GM12865 (cell line): ENCODE results near the gene RELT.

Experiments
- DNase-seq: peaks from one replicate; pipeline ENCODE4 v3.0.0; 2010; ENCODE audit warnings: low read depth
- H3K4me3 ChIP-seq: 2 replicates; pipeline ENCODE4 v1.5.1; 2011; ENCODE audit warnings: mild to moderate bottlenecking, low read depth, low read length, control low read depth
- TF ChIP-seq, protein P1 (sequence below): IDR thresholded peaks from 2 replicates; pipeline ENCODE4 v1.5.1; 2011; ENCODE audit warnings: low read length, control low read depth, low read depth, inconsistent platforms; ENCODE audit not compliant: insufficient read depth; ENCODE audit errors: missing control alignments

RELT gene

DNA sequence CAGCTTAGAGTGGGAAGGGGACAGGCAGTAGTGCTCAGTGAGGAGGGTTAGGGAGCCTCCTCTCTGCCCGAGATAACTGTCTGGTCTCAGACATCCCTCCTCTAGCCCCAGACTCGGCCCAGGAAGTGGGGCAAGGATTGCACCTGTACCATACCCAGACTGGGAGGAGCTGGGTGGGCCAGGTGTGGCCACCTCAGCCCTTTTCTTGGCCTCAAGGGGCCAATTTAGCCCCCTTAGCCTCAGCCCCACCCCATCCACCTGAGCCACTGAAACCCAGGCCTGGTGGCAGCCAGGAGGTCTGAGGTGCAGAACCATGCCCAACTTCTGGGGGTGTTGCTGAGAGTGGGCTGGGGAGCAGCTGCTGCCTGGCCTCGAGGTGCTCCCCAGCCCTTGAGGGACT, 6.5 kb downstream of the RELT start:
- no peak for DNase-seq
- H3K4me3 ChIP-seq = peak overlapping the region; percentile 29
- TF ChIP-seq, protein P1, sequence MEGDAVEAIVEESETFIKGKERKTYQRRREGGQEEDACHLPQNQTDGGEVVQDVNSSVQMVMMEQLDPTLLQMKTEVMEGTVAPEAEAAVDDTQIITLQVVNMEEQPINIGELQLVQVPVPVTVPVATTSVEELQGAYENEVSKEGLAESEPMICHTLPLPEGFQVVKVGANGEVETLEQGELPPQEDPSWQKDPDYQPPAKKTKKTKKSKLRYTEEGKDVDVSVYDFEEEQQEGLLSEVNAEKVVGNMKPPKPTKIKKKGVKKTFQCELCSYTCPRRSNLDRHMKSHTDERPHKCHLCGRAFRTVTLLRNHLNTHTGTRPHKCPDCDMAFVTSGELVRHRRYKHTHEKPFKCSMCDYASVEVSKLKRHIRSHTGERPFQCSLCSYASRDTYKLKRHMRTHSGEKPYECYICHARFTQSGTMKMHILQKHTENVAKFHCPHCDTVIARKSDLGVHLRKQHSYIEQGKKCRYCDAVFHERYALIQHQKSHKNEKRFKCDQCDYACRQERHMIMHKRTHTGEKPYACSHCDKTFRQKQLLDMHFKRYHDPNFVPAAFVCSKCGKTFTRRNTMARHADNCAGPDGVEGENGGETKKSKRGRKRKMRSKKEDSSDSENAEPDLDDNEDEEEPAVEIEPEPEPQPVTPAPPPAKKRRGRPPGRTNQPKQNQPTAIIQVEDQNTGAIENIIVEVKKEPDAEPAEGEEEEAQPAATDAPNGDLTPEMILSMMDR = no peak

DNA sequence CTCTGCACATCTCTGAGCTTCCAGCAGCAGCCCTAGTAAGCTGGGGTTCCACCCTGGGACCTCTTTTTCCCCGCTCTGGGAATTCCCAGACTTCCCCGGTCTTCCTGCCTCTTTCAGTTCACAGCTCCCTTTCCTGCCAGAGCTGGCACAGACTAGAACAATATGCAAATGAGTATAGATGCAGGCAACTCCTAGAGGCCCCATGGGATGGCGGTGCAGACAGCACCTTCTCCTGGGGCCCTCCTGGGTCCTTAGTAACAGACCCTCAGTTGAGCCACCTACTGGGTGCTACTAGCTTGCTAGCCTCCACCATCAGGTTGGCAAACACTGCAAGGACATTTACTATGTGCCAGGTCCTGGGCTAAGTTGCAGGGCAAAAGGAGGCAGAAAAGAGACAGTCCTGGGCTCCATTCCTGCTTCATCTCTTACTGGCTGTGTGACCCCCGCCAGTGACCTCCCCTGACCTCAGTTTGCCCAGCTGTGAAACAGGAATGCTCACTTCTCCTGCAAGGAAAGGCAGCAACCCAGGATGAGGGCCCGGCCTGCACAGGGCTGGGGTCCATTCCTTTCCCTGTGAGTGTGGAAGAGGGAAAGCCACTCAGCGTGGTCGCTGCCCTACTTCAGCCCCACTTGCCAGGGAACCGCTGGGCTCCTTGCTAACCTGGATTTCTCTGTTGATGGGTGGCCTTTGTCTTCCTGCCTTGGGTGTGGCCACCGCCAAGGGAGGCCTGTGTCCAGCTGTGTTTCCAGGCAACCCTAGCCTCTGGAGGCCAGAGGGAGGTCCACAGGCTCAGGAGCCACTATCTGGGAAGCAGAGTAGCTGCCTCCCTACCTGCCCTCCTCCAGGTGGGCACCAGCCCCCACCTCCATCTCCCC, 7.3 kb downstream of the RELT start:
- DNase-seq = peak; percentile 54
- peak overlapping the region; percentile 29; the same call in 1 of the 2 replicates for H3K4me3 ChIP-seq
- TF ChIP-seq, protein P1 = no peak

DNA sequence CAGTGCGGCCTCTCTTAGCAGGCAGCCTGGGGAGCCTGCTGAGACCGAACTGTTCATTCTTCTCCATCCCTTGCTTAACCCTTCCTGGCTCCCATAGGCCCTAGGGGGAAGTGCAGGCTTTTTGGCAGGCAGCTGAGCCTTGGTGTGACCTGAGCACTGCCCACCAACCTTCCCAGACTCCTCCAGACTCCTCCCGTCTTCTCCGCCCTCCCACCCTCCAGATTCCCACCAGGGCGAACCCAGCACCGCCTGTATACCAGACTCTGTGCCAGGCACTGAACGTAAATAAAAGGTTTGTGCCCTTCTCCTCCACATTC, 7.9 kb downstream of the RELT start:
- no peak overlapping the region for H3K4me3 ChIP-seq
- TF ChIP-seq, protein P1 = no peak
- DNase-seq = no peak

DNA sequence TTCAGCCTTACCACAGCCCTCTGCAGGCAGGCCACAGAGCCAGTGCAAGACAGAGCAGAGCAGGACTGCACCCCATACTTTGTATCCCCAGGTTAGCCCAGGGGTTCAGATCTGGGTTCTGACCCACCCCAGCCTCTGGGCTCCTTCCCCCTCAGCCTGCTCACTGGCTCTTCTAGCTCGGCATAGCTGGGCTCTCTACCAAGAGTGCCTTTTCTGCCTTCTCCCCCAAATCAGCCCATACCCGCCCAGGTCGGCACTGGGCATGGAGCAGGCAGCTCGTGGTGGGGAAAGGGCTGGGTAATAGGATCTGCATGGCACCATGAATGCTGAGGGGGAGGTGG, 8.3 kb downstream of the RELT start:
- peak overlapping the region; percentile 39 for H3K4me3 ChIP-seq
- TF ChIP-seq, protein P1 = no peak
- no peak for DNase-seq

DNA sequence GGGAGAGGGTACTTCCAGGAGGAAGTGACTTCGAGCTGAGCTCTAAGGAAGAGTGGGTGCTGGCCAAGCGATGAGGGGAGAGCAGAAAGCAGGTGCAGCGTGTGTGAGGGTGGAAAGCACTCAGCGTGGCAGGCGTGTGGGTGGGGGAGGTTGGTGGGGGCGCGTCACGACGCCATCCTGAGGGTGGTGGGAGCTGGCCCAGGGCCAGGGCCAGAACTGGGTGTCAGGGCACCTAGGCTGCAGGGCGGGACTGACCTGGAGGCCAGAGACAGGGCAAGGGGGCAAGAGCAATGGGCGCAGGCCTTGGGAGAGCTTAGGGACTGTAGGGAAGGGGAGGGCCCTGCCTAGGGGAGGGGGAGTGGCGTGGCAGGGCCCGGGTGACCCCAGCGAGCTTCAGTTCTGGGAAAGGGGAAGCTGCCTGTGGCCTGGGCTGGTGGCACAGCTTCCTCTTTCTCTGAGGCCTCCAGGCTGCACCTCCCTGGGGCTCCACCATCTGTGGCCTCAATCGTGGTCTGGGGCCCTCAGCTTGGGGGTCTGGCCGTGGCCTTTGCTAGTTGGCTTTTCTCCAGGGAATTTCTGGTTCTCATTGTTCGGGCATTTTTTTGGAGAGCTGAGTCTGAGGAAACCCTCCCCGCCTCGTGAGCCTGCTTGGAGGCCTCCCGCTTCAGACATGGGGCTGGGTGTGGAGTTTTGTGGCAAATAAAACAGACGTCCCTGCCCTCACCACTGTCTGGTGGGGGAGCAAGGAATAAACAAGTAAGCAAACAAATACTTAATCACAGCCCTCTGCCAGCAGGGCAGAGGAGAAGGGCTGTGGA, 8.9 kb downstream of the RELT start:
- peak overlapping the region; percentile 39 for H3K4me3 ChIP-seq
- peak; percentile 82 for DNase-seq
- TF ChIP-seq, protein P1 = no peak

DNA sequence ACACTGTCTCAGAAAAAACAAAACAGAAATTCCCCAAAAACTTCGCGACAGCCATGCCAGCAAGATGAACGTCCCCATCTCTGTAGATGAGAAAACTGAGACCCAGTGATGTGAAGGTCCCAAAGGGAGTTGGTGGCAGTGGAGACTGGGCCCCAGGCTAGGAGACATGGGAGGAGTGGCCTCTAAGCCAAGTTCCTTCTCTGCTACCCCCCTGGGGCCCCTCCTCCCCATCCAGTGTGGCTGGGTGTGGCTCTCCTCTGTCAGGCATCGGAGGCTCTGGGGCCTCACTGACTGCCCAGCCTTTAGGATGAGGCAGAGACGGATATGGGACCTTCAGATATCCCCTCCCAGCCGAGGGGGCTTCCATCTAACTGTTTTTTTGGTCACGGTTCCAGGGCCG, 9.8 kb downstream of the RELT start:
- TF ChIP-seq, protein P1 = no peak
- peak overlapping the region; percentile 39 for H3K4me3 ChIP-seq
- DNase-seq = peak; percentile 71
